Neural progenitor cell (in vitro differentiated cells): Measurements from ENCODE around the gene COG8. TPM values are rescaled to one million over a fixed set of nuclear protein-coding genes. Genes with fewer than 3 reads are reported as not detected.

Source experiments
- DNase-seq: peaks from one replicate; pipeline ENCODE4 v3.0.0-alpha.2; 2016; ENCODE audit warnings: low spot score
- H2AFZ ChIP-seq: fragments of 200-600 bp; sonication (generic); replicated peaks from 2 replicates; pipeline ENCODE4 v1.6.1; 2016; ENCODE audit warnings: antibody characterized with exemption
- H3F3A ChIP-seq: fragments of 200-600 bp; sonication (generic); 2 replicates; pipeline ENCODE4 v1.6.1; 2016; ENCODE audit warnings: antibody characterized with exemption, low read depth
- H3K27ac ChIP-seq: fragments of 200-600 bp; sonication (generic); 2 replicates; pipeline ENCODE4 v1.5.1; 2016; ENCODE audit warnings: mild to moderate bottlenecking
- H3K27me3 ChIP-seq: fragments of 200-600 bp; sonication (generic); 2 replicates; pipeline ENCODE4 v1.6.1; 2016; ENCODE audit warnings: mild to moderate bottlenecking, moderate library complexity
- H3K36me3 ChIP-seq: fragments of 200-600 bp; sonication (generic); 2 replicates; pipeline ENCODE4 v1.5.1; 2016
- H3K4me1 ChIP-seq: fragments of 200-600 bp; sonication (generic); 2 replicates; pipeline ENCODE4 v1.6.1; 2016; ENCODE audit warnings: mixed run types
- H3K4me2 ChIP-seq: fragments of 200-600 bp; sonication (generic); 2 replicates; pipeline ENCODE4 v1.6.1; 2016
- H3K4me3 ChIP-seq: fragments of 200-600 bp; sonication (generic); 2 replicates; pipeline ENCODE4 v1.5.1; 2016
- H3K79me2 ChIP-seq: fragments of 200-600 bp; sonication (generic); 2 replicates; pipeline ENCODE4 v1.6.1; 2016; ENCODE audit warnings: low read depth
- H3K9ac ChIP-seq: fragments of 200-600 bp; sonication (generic); 2 replicates; pipeline ENCODE4 v1.6.1; 2016
- H3K9me3 ChIP-seq: fragments of 200-600 bp; sonication (generic); 2 replicates; pipeline ENCODE4 v1.5.1; 2016; ENCODE audit warnings: low read depth
- H4K20me1 ChIP-seq: fragments of 200-600 bp; sonication (generic); 2 replicates; pipeline ENCODE4 v1.6.1; 2016; ENCODE audit warnings: low read depth
- H3K27ac Mint-ChIP-seq: 3 replicates; pipeline ENCODE4 v1.8.0; 2021; ENCODE audit warnings: mixed read lengths
- H3K27me3 Mint-ChIP-seq: 2 replicates; pipeline ENCODE4 v1.8.0; 2022; ENCODE audit warnings: low read depth, mild to moderate bottlenecking, inconsistent platforms, moderate library complexity, mixed read lengths; ENCODE audit not compliant: insufficient read depth
- H3K36me3 Mint-ChIP-seq: 3 replicates; pipeline ENCODE4 v1.8.0; 2021; ENCODE audit warnings: mixed read lengths
- H3K4me1 Mint-ChIP-seq: 3 replicates; pipeline ENCODE4 v1.8.0; 2021; ENCODE audit warnings: mixed read lengths
- H3K4me3 Mint-ChIP-seq: 3 replicates; pipeline ENCODE4 v1.8.0; 2021; ENCODE audit warnings: mild to moderate bottlenecking, moderate library complexity, mixed read lengths
- H3K9me3 Mint-ChIP-seq: 3 replicates; pipeline ENCODE4 v1.8.0; 2020; ENCODE audit warnings: mixed read lengths
- CTCF ChIP-seq: fragments of 200-600 bp; sonication (generic); IDR thresholded peaks from 2 replicates; pipeline ENCODE4 v1.5.1; 2017; ENCODE audit warnings: antibody characterized with exemption, mild to moderate bottlenecking
- EZH2 ChIP-seq: fragments of 200-600 bp; sonication (generic); IDR thresholded peaks from 2 replicates; pipeline ENCODE4 v1.6.1; 2017; ENCODE audit warnings: antibody characterized with exemption, mild to moderate bottlenecking, moderate library complexity
- EZH2phosphoT487 ChIP-seq: fragments of 200-600 bp; sonication (generic); IDR thresholded peaks from 2 replicates; pipeline ENCODE4 v1.6.1; 2017; ENCODE audit warnings: antibody characterized with exemption
- total RNA-seq: library from RNA; depleted of rRNA; stranded (reverse); fragments of >200 nt; gene quantifications from 2 replicates; pipeline ENCODE4 v1.2.3, GENCODE V29; 2015; ENCODE audit warnings: low replicate concordance

The COG8 gene
- total RNA-seq, 1 donor from 2014 or later = 30.3 TPM

GRCh38 chr16:69330286-69331109 lies 8.9 kb downstream of the COG8 start, which contains the start of gene PDF:
PDF (minus strand) TSS chr16:69330588; CDS start chr16:69330570, 18 bp downstream.
- H3K36me3 Mint-ChIP-seq = peaks cover 33% of the 10 kb centered on the region

GRCh38 chr16:69329369-69330285 lies 9.7 kb downstream of the COG8 start:
- no peak overlapping the region for H2AFZ ChIP-seq
- Mint-ChIP-seq H3K36me3 (peaks cover 30% of the 10 kb centered on the region), H3K4me1 (peaks cover 20% of the 10 kb centered on the region), H3K27me3 (peaks cover 2% of the 10 kb centered on the region), H3K4me3 (peak overlapping the region; percentile 86), H3K9me3 (no peaks in the 10 kb centered on the region), H3K27ac (no peak overlapping the region)
- H3F3A ChIP-seq = peaks cover 34% of the 10 kb centered on the region
- H3K27me3 ChIP-seq = no peaks in the 10 kb centered on the region
- H3K9me3 ChIP-seq = no peaks in the 10 kb centered on the region
- H3K27ac ChIP-seq = no peak overlapping the region
- peaks cover 3% of the 10 kb centered on the region for H3K36me3 ChIP-seq
- peaks cover 55% of the 10 kb centered on the region for H4K20me1 ChIP-seq
- H3K4me2 ChIP-seq = peak overlapping the region; percentile 99
- H3K4me3 ChIP-seq = peak overlapping the region; percentile 79
- H3K9ac ChIP-seq = peak overlapping the region; percentile 69
- TF ChIP-seq EZH2 = peak; percentile 24
- TF ChIP-seq EZH2phosphoT487 = no peak
- DNase-seq = peak; percentile 55
- H3K79me2 ChIP-seq = peaks cover 86% of the 10 kb centered on the region
- peaks cover 22% of the 10 kb centered on the region for H3K4me1 ChIP-seq

More at GRCh38 chr16:69330286-69331109, 8.9 kb downstream of the COG8 start, which contains the start of gene PDF:
- Mint-ChIP-seq H3K9me3 (no peaks in the 10 kb centered on the region), H3K27me3 (peaks cover 2% of the 10 kb centered on the region), H3K4me3 (peak within 1 kb of the TSS; percentile 86), H3K4me1 (peaks cover 20% of the 10 kb centered on the region), H3K27ac (peak within 1 kb of the TSS; percentile 78)
- H3K4me1 ChIP-seq = peaks cover 22% of the 10 kb centered on the region
- H3K27ac ChIP-seq = peak within 1 kb of the TSS; percentile 94
- peak within 1 kb of the TSS; percentile 99 for H3K4me2 ChIP-seq
- TF ChIP-seq EZH2 (no peak), EZH2phosphoT487 (no peak), CTCF (no peak)
- H3K79me2 ChIP-seq = peaks cover 77% of the 10 kb centered on the region
- H2AFZ ChIP-seq = peak within 1 kb of the TSS; percentile 78
- no peaks in the 10 kb centered on the region for H3K9me3 ChIP-seq
- DNase-seq = peak; percentile 97
- H4K20me1 ChIP-seq = peaks cover 48% of the 10 kb centered on the region
- peaks cover 3% of the 10 kb centered on the region for H3K36me3 ChIP-seq
- H3F3A ChIP-seq = peaks cover 34% of the 10 kb centered on the region
- peak within 1 kb of the TSS; percentile 79 for H3K4me3 ChIP-seq
- peak within 1 kb of the TSS; percentile 69 for H3K9ac ChIP-seq
- H3K27me3 ChIP-seq = no peaks in the 10 kb centered on the region

- Mint-ChIP-seq H3K9me3 (no peaks in the 10 kb centered on the region), H3K27ac (no peak overlapping the region), H3K4me3 (peak overlapping the region; percentile 86), H3K4me1 (peaks cover 20% of the 10 kb centered on the region), H3K27me3 (peaks cover 2% of the 10 kb centered on the region), H3K36me3 (peaks cover 26% of the 10 kb centered on the region)
- Histone ChIP-seq H3K36me3 (peaks cover 3% of the 10 kb centered on the region), H4K20me1 (peaks cover 62% of the 10 kb centered on the region), H3K9ac (peak overlapping the region; percentile 69), H3K4me2 (peak overlapping the region; percentile 99), H2AFZ (no peak overlapping the region), H3K9me3 (no peaks in the 10 kb centered on the region), H3F3A (peaks cover 34% of the 10 kb centered on the region), H3K79me2 (peaks cover 88% of the 10 kb centered on the region), H3K4me1 (peaks cover 22% of the 10 kb centered on the region), H3K27me3 (no peaks in the 10 kb centered on the region), H3K27ac (no peak overlapping the region), H3K4me3 (peak overlapping the region; percentile 79)
- DNase-seq = no peak
- TF ChIP-seq EZH2phosphoT487 (no peak), EZH2 (no peak), CTCF (no peak)
Observed at GRCh38 chr16:69328854-69329316, 10.5 kb downstream of the COG8 start.
